ENCODE measurements around the gene TUSC2. TPM values are rescaled to one million over a fixed set of nuclear protein-coding genes. Genes with fewer than 3 reads are reported as not detected.

TUSC2 gene
- total RNA-seq, 1 donor: 22.0 TPM

- H3K4me3 ChIP-seq (ENCODE audit: low read depth, low read length): no peak overlapping the region
- DNase-seq (ENCODE audit: low read depth): no peak
- no peak for TF ChIP-seq CTCF (IDR thresholded peaks at IDR 0.05; ENCODE audit: insufficient read depth, low read depth, low read length)
Measured at GRCh38 chr3:50326182-50326541, 1.9 kb downstream of the TUSC2 start.

GRCh38 chr3:50325497-50326181 is 2.4 kb downstream of the TUSC2 start:
- no peak for DNase-seq (ENCODE audit: low read depth)
- H3K4me3 ChIP-seq (ENCODE audit: low read depth, low read length): no peak overlapping the region
- no peak for TF ChIP-seq CTCF (IDR thresholded peaks at IDR 0.05; ENCODE audit: insufficient read depth, low read depth, low read length)

DNA sequence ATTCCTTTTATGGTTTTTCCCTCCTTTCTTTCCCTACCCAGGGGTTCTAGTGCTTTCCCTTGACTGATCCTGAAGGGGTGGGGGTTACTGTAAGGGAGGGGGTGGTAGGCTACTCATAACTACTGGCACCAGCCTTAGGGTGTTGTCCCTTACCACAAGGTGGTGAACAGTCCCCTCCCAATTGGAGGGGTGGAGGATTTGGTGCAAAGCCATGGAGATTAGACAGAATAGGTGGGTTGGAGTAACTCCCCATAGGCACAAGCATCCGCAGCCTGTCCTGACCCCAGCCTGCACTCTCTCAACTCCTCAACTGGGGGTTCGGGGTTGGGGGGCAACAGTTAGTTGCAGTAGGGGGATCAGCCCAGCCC is 2.9 kb downstream of the TUSC2 start:
- no peak for DNase-seq (ENCODE audit: low read depth)
- no peak for TF ChIP-seq CTCF (IDR thresholded peaks at IDR 0.05; ENCODE audit: insufficient read depth, low read depth, low read length)
- H3K4me3 ChIP-seq (ENCODE audit: low read depth, low read length): no peak overlapping the region

DNA sequence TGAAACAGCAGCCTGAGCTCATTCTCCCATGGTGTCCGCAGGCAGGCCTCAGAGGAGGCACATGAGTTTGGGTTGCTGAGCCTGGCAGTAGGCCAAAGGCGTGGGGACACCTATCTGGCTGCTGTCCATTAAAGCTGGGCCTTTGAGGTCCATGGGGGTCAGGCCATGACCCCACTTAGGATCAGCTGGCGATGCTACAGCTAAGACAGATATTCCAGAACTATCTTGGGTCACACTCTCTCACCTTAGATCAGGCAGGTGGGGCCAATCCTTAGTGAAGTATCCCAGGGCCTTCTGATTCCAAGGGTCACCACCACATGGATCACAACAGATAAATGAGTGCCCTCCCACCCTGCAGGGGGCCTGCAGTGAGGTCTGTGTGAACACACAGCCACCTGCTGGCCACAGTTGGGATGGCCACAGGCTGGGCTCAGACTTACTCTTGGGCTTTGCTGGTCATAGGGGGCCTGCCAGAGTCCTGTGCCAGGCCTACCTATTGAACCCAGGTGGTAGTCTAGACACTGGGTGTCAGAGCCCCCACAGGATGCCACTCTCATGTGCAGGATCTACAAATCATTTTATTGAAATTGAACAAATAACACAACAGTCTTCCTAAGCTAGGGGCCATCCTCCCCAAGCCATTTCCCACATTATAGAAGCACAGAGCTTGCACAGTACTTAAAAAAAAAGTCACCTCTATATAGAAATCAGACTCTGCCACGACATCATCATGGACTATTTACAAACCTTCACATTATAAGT is 3.5 kb downstream of the TUSC2 start:
- TF ChIP-seq CTCF (IDR thresholded peaks at IDR 0.05; ENCODE audit: insufficient read depth, low read depth, low read length): peak; percentile 91
- H3K4me3 ChIP-seq (ENCODE audit: low read depth, low read length): no peak overlapping the region
- peak; percentile 64 for DNase-seq (ENCODE audit: low read depth)

DNA sequence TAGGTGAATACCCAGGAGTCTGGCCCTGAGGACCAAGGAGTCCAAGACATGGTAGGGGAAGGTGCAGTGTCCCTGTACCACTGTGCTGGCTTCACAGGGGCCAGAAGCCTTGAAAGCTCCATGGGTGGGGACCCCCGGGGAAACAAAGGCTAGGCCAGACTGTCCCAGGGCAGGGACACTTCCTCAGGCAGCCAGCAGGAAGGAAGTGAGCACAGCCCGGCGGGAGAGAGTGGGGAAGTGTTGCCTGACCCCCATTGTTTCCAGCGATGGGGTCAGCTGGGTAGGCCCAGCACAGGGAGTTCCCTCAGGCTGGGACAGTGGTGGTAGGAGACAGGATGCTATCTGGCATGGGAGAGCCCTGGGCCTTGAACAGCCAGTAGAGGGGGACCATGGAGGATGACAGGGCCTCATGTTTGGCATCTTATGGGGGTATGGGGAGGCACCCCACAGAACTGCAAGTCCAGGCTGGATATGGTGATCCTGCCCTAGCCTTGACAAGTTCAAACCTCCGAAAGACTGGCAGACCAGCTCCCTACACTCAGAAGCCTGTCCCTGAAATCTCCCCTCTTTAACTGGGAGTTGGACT is 4.3 kb downstream of the TUSC2 start:
- no peak for DNase-seq (ENCODE audit: low read depth)
- TF ChIP-seq CTCF (IDR thresholded peaks at IDR 0.05; ENCODE audit: insufficient read depth, low read depth, low read length): no peak
- no peak overlapping the region for H3K4me3 ChIP-seq (ENCODE audit: low read depth, low read length)

DNA sequence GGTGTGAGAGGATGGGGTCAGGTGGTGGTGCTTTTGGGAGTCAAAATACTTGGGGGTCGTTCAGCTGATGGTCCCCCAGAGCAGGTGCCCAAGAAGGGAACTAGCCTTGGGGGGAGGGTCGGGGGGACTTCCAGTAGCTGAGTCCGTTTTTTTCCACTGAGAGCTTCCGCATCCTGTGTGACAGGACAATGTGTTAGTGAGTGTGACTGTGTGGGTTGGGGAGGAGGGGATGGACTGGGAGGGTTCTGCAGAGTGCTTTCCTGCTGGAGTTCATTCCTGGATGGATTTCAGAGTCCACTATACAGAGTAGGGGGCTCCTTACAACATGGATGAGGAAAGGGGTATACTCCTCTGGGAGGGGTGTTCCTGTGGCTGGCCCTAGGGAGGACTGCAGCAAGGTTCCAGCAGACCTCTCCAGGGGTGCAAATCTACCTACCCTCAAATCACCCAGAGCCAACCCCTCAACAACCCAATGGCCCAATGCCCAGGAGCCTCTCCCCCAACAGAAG is 4.9 kb downstream of the TUSC2 start:
- no peak overlapping the region for H3K4me3 ChIP-seq (ENCODE audit: low read depth, low read length)
- TF ChIP-seq CTCF (IDR thresholded peaks at IDR 0.05; ENCODE audit: insufficient read depth, low read depth, low read length): no peak
- DNase-seq (ENCODE audit: low read depth): no peak
